IMR-90 (cell line): ENCODE results near the gene CAMK2D. TPM values are rescaled to one million over a fixed set of nuclear protein-coding genes. Genes with fewer than 3 reads are reported as not detected.

ENCODE experiments used
- ATAC-seq: fragments of 200-7000 bp; cut with Tn5 transposase; 2 replicates; pipeline ENCODE4 v1.9.1; 2020; ENCODE audit warnings: low read depth, mild to moderate bottlenecking, moderate library complexity
- BruUV-seq: library from RNA; stranded (reverse); fragments of 400-500 nt; replicated peaks from 2 replicates; lab custom pipeline; 2021; lab: Mats Ljungman, UMichigan
- CTCF ChIA-PET: fragments of 300-600 bp; formaldehyde crosslinking; extraction: SDS; loops from one replicate; lab custom pipeline; 2021; ENCODE audit warnings: antibody characterized with exemption; lab: Yijun Ruan, JAX
- POLR2A ChIA-PET: fragments of 300-600 bp; sonication (Branson Sonifier 250); formaldehyde crosslinking; loops from one replicate; lab custom pipeline; 2022; ENCODE audit warnings: antibody characterized with exemption; ENCODE audit not compliant: unreplicated experiment; lab: Charles Lee
- DNase-seq: peaks from one replicate; pipeline ENCODE4 v3.0.0; 2013
- H2AFZ ChIP-seq: replicated peaks from 2 replicates; pipeline ENCODE3; 2013; ENCODE audit warnings: low read length, mild to moderate bottlenecking; ENCODE audit not compliant: poor library complexity
- H2AK5ac ChIP-seq: 2 replicates; pipeline ENCODE4 v1.6.1; 2013; ENCODE audit warnings: low read depth, low read length, inconsistent platforms
- H2AK9ac ChIP-seq: replicated peaks from 2 replicates; pipeline ENCODE3; 2013; ENCODE audit warnings: mild to moderate bottlenecking, low read depth, low read length, moderate library complexity; ENCODE audit not compliant: poor library complexity
- H2BK120ac ChIP-seq: 2 replicates; pipeline ENCODE4 v1.6.1; 2013; ENCODE audit warnings: low read depth, low read length, inconsistent platforms
- H2BK15ac ChIP-seq: 3 replicates; pipeline ENCODE4 v1.6.1; 2013; ENCODE audit warnings: low read depth, low read length, inconsistent platforms
- H2BK20ac ChIP-seq: 2 replicates; pipeline ENCODE4 v1.6.1; 2013; ENCODE audit warnings: low read depth, mild to moderate bottlenecking, inconsistent platforms, low read length, moderate library complexity
- H2BK5ac ChIP-seq: 2 replicates; pipeline ENCODE4 v1.6.1; 2013; ENCODE audit warnings: mild to moderate bottlenecking, low read depth, low read length, inconsistent platforms; ENCODE audit not compliant: poor library complexity, severe bottlenecking
- H3K14ac ChIP-seq: replicated peaks from 2 replicates; pipeline ENCODE4 v1.6.1; 2013; ENCODE audit warnings: low read depth, low read length, inconsistent platforms
- H3K18ac ChIP-seq: 2 replicates; pipeline ENCODE4 v1.6.1; 2013; ENCODE audit warnings: low read depth, low read length, control low read depth
- H3K23ac ChIP-seq: 2 replicates; pipeline ENCODE4 v1.6.1; 2013; ENCODE audit warnings: low read depth, low read length, inconsistent platforms
- H3K27ac ChIP-seq: 2 replicates; pipeline ENCODE4 v1.5.1; 2013; ENCODE audit warnings: mild to moderate bottlenecking, control low read depth, low read length; ENCODE audit not compliant: insufficient read depth
- H3K27me3 ChIP-seq: 2 replicates; pipeline ENCODE4 v1.6.1; 2013; ENCODE audit warnings: low read length; ENCODE audit not compliant: control insufficient read depth, insufficient read depth
- H3K36me3 ChIP-seq: 2 replicates; pipeline ENCODE4 v1.6.1; 2013; ENCODE audit warnings: low read length, mixed read lengths; ENCODE audit not compliant: control insufficient read depth, insufficient read depth
- H3K4ac ChIP-seq: 2 replicates; pipeline ENCODE4 v1.6.1; 2013; ENCODE audit warnings: low read depth, low read length, inconsistent platforms
- H3K4me1 ChIP-seq: 2 replicates; pipeline ENCODE4 v1.6.1; 2013; ENCODE audit warnings: low read length, mixed read lengths; ENCODE audit not compliant: control insufficient read depth, insufficient read depth
- H3K4me2 ChIP-seq: 2 replicates; pipeline ENCODE4 v1.6.1; 2013; ENCODE audit warnings: low read depth, mild to moderate bottlenecking, control low read depth, low read length, moderate library complexity
- H3K4me3 ChIP-seq: 2 replicates; pipeline ENCODE4 v1.5.1; 2013; ENCODE audit warnings: low read depth, mild to moderate bottlenecking, control low read depth, low read length, moderate library complexity; ENCODE audit not compliant: insufficient read depth
- H3K56ac ChIP-seq: 2 replicates; pipeline ENCODE4 v1.6.1; 2013; ENCODE audit warnings: low read length, inconsistent platforms; ENCODE audit not compliant: insufficient read depth; ENCODE audit errors: extremely low read depth
- H3K79me1 ChIP-seq, 2 experiments: 2 replicates each; pipeline ENCODE4 v1.6.1; 2013; ENCODE audit warnings: low read length in 2 of 2, inconsistent platforms in 1 of 2, low read depth in 1 of 2
- H3K9ac ChIP-seq: 2 replicates; pipeline ENCODE4 v1.6.1; 2013; ENCODE audit warnings: low read depth, low read length, control low read depth
- H3K9me1 ChIP-seq: 2 replicates; pipeline ENCODE4 v1.6.1; 2013; ENCODE audit warnings: low read length, inconsistent platforms; ENCODE audit not compliant: insufficient read depth
- H3K9me3 ChIP-seq: 2 replicates; pipeline ENCODE4 v1.6.1; 2013; ENCODE audit warnings: low read length; ENCODE audit not compliant: control insufficient read depth, insufficient read depth
- H4K20me1 ChIP-seq: 2 replicates; pipeline ENCODE4 v1.6.1; 2013; ENCODE audit warnings: low read length, inconsistent platforms; ENCODE audit not compliant: insufficient read depth
- H4K5ac ChIP-seq: 2 replicates; pipeline ENCODE4 v1.6.1; 2013; ENCODE audit warnings: mild to moderate bottlenecking, low read depth, low read length, control low read depth
- H4K8ac ChIP-seq, 2 experiments: 2 replicates each; pipeline ENCODE4 v1.6.1; 2013; ENCODE audit warnings: low read depth in 2 of 2, low read length in 2 of 2, control low read depth in 1 of 2, inconsistent platforms in 1 of 2
- H4K91ac ChIP-seq: 2 replicates; pipeline ENCODE4 v1.6.1; 2013; ENCODE audit warnings: low read depth, low read length, inconsistent platforms; ENCODE audit not compliant: insufficient read depth
- BHLHE40 ChIP-seq: fragments of 150-350 bp; IDR thresholded peaks from 2 replicates; pipeline ENCODE4 v1.6.1; 2016; ENCODE audit warnings: mild to moderate bottlenecking, low read depth, low read length
- CEBPB ChIP-seq: IDR thresholded peaks from 2 replicates; pipeline ENCODE4 v1.6.1; 2012; ENCODE audit warnings: low read depth, low read length, improper control_type of control experiment
- CHD1 ChIP-seq: IDR thresholded peaks from 2 replicates; pipeline ENCODE4 v1.6.1; 2012; ENCODE audit warnings: low read depth, low read length, improper control_type of control experiment
- FOS ChIP-seq: fragments of 150-350 bp; IDR thresholded peaks from 2 replicates; pipeline ENCODE4 v1.6.1; 2016; ENCODE audit warnings: low read depth, low read length
- MAFK ChIP-seq: IDR thresholded peaks from 2 replicates; pipeline ENCODE4 v1.6.1; 2012; ENCODE audit warnings: low read depth, low read length, improper control_type of control experiment
- MAZ ChIP-seq: IDR thresholded peaks from 2 replicates; pipeline ENCODE4 v1.6.1; 2012; ENCODE audit warnings: low read depth, mild to moderate bottlenecking, low read length, improper control_type of control experiment, moderate library complexity, borderline replicate concordance
- MXI1 ChIP-seq: IDR thresholded peaks from 2 replicates; pipeline ENCODE4 v1.6.1; 2012; ENCODE audit warnings: low read depth, mild to moderate bottlenecking, low read length, moderate library complexity, borderline replicate concordance
- NFE2L2 ChIP-seq: fragments of 150-350 bp; IDR thresholded peaks from 2 replicates; pipeline ENCODE4 v1.6.1; 2016; ENCODE audit warnings: low read depth, mild to moderate bottlenecking, low read length
- POLR2A ChIP-seq: IDR thresholded peaks from 2 replicates; pipeline ENCODE4 v1.6.1; 2012; ENCODE audit warnings: mild to moderate bottlenecking, low read depth, low read length
- RAD21 ChIP-seq: IDR thresholded peaks from 2 replicates; pipeline ENCODE4 v1.6.1; 2012; ENCODE audit warnings: low read length, improper control_type of control experiment
- RCOR1 ChIP-seq: IDR thresholded peaks from 2 replicates; pipeline ENCODE4 v1.6.1; 2012; ENCODE audit warnings: mild to moderate bottlenecking, low read length, improper control_type of control experiment; ENCODE audit not compliant: insufficient replicate concordance
- RFX5 ChIP-seq: IDR thresholded peaks from 2 replicates; pipeline ENCODE4 v1.8.0; 2012; ENCODE audit warnings: low read depth, mild to moderate bottlenecking, low read length, moderate library complexity
- SMC3 ChIP-seq: fragments of 150-350 bp; IDR thresholded peaks from 2 replicates; pipeline ENCODE4 v1.6.1; 2016; ENCODE audit warnings: low read depth, mild to moderate bottlenecking, antibody characterized with exemption, low read length, moderate library complexity
- WGBS, 2 experiments: methylation state at CpG; one replicate each; pipeline versions ENCODE4 v1.1.5 to v1.1.7; 2013; ENCODE audit warnings: missing lambda C conversion rate in 2 of 2; ENCODE audit not compliant: insufficient read length in 1 of 2; ENCODE audit errors: extremely low coverage in 2 of 2; 5-methylcytosine and 5-hydroxymethylcytosine counted together
- dilution Hi-C: fragments of 300-500 bp; cut with HindIII; formaldehyde crosslinking; loops from one replicate; pipeline ENCODE4 v1.14.3; 2018; ENCODE audit warnings: low sequenced_read_pairs; ENCODE audit not compliant: unreplicated experiment
- in situ Hi-C: fragments of 300-500 bp; cut with MboI; formaldehyde crosslinking; loops from 3 replicates; pipeline ENCODE4 v1.14.3; 2019; ENCODE audit warnings: low sequenced_read_pairs, inconsistent platforms, mixed read lengths
- intact Hi-C: fragments of 100-400 bp; cut with micrococcal nuclease; formaldehyde crosslinking; loops from 2 replicates; pipeline ENCODE4 v1.10.0; 2022
- polyA plus RNA-seq, 3 experiments: library from polyadenylated mRNA; depleted of rRNA; stranded (reverse); fragments of >200 nt; gene quantifications; 2 replicates each; pipeline ENCODE4 v1.2.3, GENCODE V29; 2012; ENCODE audit warnings: low replicate concordance in 1 of 3
- total RNA-seq: library from RNA; depleted of rRNA; stranded (reverse); fragments of >200 nt; gene quantifications from 2 replicates; pipeline ENCODE4 v1.2.3, GENCODE V29; 2012
- TF ChIP-seq, protein P1 (sequence below): fragments of 150-350 bp; IDR thresholded peaks from 2 replicates; pipeline ENCODE4 v1.6.1; 2017; ENCODE audit warnings: mild to moderate bottlenecking, antibody characterized with exemption, low read length, low read depth
- TF ChIP-seq, protein P2 (sequence below): fragments of 150-350 bp; IDR thresholded peaks from 2 replicates; pipeline ENCODE4 v1.6.1; 2016; ENCODE audit warnings: low read depth, mild to moderate bottlenecking, low read length, moderate library complexity, borderline replicate concordance
- TF ChIP-seq, protein P3 (sequence below): conservative IDR thresholded peaks from 2 replicates; pipeline ENCODE4 v1.5.1; 2012; ENCODE audit warnings: mild to moderate bottlenecking, low read depth, low read length, improper control_type of control experiment

The CAMK2D gene
- total and polyA plus RNA-seq, 2 of the 4 experiments (the other 2 are of a cell fraction): 44.6 to 156 TPM

DNA sequence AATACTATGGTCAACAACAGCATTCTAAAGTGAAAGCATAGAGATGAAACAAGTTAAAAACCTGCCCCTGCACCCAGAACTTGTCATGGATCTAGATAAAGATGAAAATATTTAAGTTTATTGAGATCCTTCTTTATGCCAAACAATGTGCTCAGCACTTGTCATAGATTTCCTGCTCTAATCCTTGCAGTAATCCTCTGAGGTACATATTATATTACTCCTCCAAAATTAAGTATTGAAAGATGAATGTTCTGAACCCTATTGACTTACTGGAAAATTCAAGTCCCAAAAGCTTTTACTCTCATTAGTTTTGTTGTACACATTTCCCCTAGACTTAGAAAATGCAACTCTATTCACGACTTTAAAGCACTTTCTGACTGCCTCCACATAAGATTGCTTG, 35.6 kb downstream of the CAMK2D start:
- H4K91ac ChIP-seq: no peak overlapping the region
- dilution Hi-C loops (no loop called here), intact Hi-C loops (no loop called here), in situ Hi-C loops (no loop called here)
- H3K4me1 ChIP-seq: peaks cover 4% of the 10 kb centered on the region; the same call in 1 of the 2 replicates
- H3K56ac ChIP-seq: no peak overlapping the region
- H2BK20ac ChIP-seq: no peak overlapping the region
- ChIA-PET POLR2A (no interaction called here), CTCF (interaction anchor here (0.7 kb wide), 1 partner anchor 47 kb away, joined by 3 read pairs; no protein-coding TSS in a partner anchor)
- no peak overlapping the region for H3K18ac ChIP-seq
- WGBS, 2 experiments: no CpG with 5 or more reads among the region's 1 CpG
- no peak overlapping the region for H3K4ac ChIP-seq
- H3K23ac ChIP-seq: no peak overlapping the region
- H3K79me1 ChIP-seq: peaks cover 16 to 51% of the 10 kb centered on the region in 2 experiments; a peak in 3 of 4 replicates
- no peaks in the 10 kb centered on the region for H3K27me3 ChIP-seq
- H3K9me3 ChIP-seq: no peaks in the 10 kb centered on the region
- H3K36me3 ChIP-seq: 0 out of 2 replicates have a peak, but pooled peaks cover 1% of the 10 kb centered on the region
- no peak overlapping the region for H2AK5ac ChIP-seq
- H3K14ac ChIP-seq: no peak overlapping the region
- no peak overlapping the region for H2BK120ac ChIP-seq
- no peak for ATAC-seq
- H3K27ac ChIP-seq: no peak overlapping the region
- no peak overlapping the region for H4K5ac ChIP-seq
- H2BK15ac ChIP-seq: no peak overlapping the region
- DNase-seq: no peak
- no peak overlapping the region for H2AFZ ChIP-seq
- H3K9ac ChIP-seq: no peak overlapping the region
- no TSS peak for BruUV-seq
- no peak overlapping the region for H3K4me3 ChIP-seq
- no peak overlapping the region for H2AK9ac ChIP-seq
- peaks cover 6% of the 10 kb centered on the region; the same call in 1 of the 2 replicates for H3K9me1 ChIP-seq
- H4K8ac ChIP-seq: no peak overlapping the region
- H2BK5ac ChIP-seq: no peak overlapping the region
- H4K20me1 ChIP-seq: peaks cover 19% of the 10 kb centered on the region; the same call in 1 of the 2 replicates
- TF ChIP-seq RCOR1 (no peak), FOS (no peak), NFE2L2 (no peak), MAFK (no peak), CHD1 (no peak), CEBPB (no peak), RAD21 (no peak), SMC3 (no peak), MAZ (no peak), RFX5 (no peak), MXI1 (no peak), POLR2A (no peak), BHLHE40 (no peak)
- TF ChIP-seq, protein P1, sequence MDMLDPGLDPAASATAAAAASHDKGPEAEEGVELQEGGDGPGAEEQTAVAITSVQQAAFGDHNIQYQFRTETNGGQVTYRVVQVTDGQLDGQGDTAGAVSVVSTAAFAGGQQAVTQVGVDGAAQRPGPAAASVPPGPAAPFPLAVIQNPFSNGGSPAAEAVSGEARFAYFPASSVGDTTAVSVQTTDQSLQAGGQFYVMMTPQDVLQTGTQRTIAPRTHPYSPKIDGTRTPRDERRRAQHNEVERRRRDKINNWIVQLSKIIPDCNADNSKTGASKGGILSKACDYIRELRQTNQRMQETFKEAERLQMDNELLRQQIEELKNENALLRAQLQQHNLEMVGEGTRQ: no peak
- TF ChIP-seq, protein P2, sequence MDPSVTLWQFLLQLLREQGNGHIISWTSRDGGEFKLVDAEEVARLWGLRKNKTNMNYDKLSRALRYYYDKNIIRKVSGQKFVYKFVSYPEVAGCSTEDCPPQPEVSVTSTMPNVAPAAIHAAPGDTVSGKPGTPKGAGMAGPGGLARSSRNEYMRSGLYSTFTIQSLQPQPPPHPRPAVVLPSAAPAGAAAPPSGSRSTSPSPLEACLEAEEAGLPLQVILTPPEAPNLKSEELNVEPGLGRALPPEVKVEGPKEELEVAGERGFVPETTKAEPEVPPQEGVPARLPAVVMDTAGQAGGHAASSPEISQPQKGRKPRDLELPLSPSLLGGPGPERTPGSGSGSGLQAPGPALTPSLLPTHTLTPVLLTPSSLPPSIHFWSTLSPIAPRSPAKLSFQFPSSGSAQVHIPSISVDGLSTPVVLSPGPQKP: no peak
- TF ChIP-seq, protein P3, sequence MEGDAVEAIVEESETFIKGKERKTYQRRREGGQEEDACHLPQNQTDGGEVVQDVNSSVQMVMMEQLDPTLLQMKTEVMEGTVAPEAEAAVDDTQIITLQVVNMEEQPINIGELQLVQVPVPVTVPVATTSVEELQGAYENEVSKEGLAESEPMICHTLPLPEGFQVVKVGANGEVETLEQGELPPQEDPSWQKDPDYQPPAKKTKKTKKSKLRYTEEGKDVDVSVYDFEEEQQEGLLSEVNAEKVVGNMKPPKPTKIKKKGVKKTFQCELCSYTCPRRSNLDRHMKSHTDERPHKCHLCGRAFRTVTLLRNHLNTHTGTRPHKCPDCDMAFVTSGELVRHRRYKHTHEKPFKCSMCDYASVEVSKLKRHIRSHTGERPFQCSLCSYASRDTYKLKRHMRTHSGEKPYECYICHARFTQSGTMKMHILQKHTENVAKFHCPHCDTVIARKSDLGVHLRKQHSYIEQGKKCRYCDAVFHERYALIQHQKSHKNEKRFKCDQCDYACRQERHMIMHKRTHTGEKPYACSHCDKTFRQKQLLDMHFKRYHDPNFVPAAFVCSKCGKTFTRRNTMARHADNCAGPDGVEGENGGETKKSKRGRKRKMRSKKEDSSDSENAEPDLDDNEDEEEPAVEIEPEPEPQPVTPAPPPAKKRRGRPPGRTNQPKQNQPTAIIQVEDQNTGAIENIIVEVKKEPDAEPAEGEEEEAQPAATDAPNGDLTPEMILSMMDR: no peak
- H3K4me2 ChIP-seq: peak overlapping the region; percentile 55; the same call in 1 of the 2 replicates
